GM19035 (cell line): Measurements from ENCODE around the gene STAT5A.
"Not testable (repeated sequence)": the region's sequence is repeated elsewhere in the genome, so short reads cannot be mapped to it uniquely, and the experiment has no call there.

Source experiments
- ATAC-seq: cut with Tn5 transposase; IDR thresholded peaks from one replicate; pipeline ENCODE4 v1.9.1; 2021; ENCODE audit not compliant: unreplicated experiment

Gene STAT5A

GRCh38 chr17:42283241-42284023, 4.9 kb upstream of the STAT5A start:
- ATAC-seq, result no peak

DNA sequence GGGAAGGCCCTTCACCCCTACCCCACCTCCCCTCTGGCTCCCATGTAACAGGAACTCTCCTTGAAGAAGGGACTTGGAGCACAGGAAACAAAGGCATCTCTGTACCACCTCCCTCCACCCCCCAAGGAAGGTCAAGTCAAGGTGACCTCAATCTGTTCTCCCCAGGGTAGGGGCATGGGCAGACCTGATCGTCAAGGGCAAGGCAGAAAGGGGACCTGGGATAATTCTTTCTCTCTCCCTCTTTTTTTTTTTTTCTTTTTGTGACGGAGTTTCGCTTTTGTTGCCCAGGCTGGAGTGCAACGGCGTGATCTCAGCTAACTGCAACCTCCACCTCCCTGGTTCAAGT, 4.3 kb upstream of the STAT5A start:
- no peak for ATAC-seq

GRCh38 chr17:42284566-42284965, 3.7 kb upstream of the STAT5A start:
- ATAC-seq, result no peak

DNA sequence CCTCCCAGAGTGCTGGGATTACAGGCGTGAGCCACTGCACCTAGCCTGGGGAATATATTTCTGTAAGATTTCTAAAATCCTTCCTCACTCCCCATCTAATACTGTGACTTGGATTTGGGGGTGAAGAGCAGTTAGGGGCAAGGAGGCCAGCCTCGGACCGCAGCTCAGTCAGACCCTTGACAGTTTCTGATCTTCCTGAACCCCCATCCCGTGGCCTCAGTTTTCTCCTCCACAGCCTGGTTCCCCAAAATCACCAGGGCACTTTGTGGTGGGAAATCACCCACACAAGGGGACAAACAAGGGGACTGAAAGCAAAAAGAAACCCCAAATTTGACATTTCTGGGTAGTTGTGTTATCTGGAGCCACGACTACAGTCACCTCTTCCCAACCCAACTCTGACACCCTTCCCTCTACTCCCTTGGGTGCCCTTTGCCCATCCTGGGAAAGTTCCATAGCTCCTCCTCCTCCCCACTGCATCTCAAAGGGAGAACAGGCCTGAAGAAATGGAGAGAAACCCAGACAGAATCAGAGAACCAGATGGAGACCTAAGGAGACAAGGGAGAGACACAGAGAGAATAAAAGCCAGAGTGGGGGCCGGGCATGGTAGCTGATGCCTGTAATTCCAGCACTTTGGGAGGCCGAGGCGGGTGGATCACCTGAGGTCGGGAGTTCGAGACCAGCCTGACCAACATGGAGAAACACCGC, 2.8 kb upstream of the STAT5A start:
- ATAC-seq, result no peak

- ATAC-seq, result no peak
These were observed 1.7 kb upstream of the STAT5A start for GRCh38 chr17:42286411-42287221.

DNA sequence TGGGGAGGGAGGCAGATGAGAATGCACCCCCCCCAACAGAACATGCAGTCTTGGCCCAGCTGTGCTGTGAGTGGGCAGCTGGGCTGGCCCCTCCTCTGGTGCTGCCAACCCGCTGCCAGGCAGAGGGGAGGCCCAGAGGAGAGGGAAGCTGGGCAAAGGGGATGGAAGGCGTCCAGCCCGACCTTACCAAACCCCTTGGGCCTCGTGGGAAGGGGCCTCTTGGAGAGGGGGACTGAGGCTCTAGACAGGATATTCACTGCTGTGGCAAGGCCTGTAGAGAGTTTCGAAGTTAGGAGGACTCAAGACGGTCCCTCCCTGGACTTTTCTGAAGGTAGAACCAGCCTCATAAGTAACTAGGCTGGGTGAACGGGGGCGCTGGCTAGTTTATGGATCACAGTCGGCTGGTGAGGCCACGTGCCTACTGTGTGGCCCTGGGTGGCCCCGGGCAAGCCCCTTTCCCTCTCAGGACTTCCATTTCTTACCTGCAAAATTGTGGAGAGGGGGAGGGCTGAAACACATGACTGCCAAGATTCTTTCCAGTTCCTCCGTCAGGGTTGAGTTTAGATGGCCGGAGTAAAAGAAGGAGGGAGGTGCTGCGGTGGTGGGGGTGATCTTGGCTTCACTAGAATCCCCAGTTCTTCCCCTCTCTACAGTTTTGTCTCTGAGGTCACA, 857 bp upstream of the STAT5A start:
- peak; percentile 25 for ATAC-seq

- peak; percentile 21 for ATAC-seq
These were observed 709 bp downstream of the STAT5A start for GRCh38 chr17:42288803-42289610.

DNA sequence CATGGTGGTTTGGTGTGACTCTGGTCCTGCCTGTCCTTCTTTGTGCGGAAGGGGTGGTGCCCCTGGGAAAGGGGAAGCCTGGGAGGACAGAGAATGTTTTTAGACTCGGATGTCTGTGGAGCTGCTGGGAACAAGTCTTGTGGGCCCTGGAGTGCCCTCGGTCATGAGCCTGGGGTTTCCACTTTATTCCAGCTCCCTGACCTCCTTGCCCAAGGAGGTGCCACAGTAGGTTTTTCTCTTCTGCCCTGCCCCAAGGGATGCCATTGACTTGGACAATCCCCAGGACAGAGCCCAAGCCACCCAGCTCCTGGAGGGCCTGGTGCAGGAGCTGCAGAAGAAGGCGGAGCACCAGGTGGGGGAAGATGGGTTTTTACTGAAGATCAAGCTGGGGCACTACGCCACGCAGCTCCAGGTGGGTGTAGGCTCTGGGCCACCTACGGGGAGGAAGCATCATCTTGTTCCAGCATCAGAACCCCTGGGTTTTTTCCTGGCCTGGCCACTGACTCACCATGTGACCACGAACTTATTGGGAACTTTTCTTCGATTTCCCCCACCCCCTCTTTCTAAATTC, 1.4 kb downstream of the STAT5A start:
- ATAC-seq, result no peak

- no peak for ATAC-seq
These were observed 2.3 kb downstream of the STAT5A start for GRCh38 chr17:42290577-42290976.

DNA sequence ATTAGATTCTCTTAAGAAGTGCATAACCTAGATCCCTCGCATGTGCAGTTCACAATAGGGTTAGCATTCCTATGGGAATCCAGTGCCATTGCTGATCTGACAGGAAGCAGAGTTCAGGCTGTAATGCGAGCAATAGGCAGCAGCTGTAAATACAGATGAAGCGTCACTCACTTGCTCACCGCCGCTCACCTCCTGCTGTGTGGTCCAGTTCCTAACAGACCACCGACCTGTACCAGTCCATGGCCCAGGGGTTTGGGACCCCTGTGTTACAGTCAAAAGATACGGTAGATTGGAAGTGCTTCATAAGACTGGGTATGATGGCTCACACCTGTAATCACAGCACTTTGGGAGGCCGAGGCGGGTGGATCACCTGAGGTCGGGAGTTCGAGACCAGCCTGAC, 2.8 kb downstream of the STAT5A start:
- no peak for ATAC-seq

DNA sequence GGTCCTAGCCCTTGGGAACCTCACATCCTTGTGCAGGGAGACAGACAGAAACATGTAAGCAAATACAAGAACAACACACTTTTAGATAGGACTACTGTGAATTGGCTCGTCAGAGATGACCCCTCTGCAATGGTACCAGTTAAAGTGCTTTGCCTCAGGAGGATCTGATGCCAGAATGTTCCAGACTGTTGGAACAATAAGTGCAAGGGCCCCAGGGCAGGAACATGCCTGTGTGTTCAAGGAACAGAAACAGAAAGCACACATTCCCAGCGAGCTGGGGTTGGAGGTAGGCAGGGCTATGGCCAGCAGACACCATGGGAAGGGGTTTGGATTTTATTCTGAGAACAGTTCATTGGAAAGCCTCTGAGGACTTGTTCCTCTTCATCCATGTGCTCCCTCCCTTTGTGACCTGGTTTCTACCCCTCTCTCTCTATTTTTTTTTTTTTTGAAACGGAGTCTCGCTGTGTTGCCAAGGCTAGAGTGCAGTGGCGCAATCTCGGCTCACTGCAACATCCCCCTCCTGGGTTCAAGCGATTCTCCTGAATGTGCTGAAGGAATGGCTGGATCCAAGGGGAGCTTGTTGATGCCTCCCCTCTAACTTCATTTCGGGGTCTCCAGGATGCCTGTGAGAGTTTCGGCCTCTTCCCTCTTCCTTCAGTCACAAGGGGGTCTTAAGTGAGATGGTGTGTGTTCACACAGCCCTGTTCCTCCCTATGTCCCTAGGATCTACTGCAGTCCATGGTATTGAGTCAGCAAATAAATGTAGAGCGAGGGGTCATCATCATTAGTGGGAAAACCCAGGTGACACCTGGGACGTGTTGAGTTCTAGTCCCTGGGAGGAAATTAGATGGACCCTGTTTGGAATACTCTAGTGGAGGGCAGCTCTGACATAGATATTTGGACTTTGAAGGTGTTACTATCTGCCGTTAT, 6.4 kb downstream of the STAT5A start:
- no peak for ATAC-seq

GRCh38 chr17:42296012-42296411, 7.7 kb downstream of the STAT5A start:
- no peak for ATAC-seq

- not testable (repeated sequence) for ATAC-seq
These were observed 9.5 kb downstream of the STAT5A start for GRCh38 chr17:42297775-42298174.

GRCh38 chr17:42299361-42299760, 11.1 kb downstream of the STAT5A start:
- not testable (repeated sequence) for ATAC-seq

- not testable (repeated sequence) for ATAC-seq
These were observed 11.6 kb downstream of the STAT5A start for GRCh38 chr17:42299913-42300312.

GRCh38 chr17:42301022-42301421, 12.7 kb downstream of the STAT5A start:
- no peak for ATAC-seq

GRCh38 chr17:42303694-42304093, 15.4 kb downstream of the STAT5A start:
- no peak for ATAC-seq

- no peak for ATAC-seq
These were observed 16.1 kb downstream of the STAT5A start for GRCh38 chr17:42304187-42305030.
